BLaER1 (cell line): ENCODE data around the gene ACOT7.

Experiments used
- H3K27ac ChIP-seq: shearing (Covaris generic); formaldehyde crosslinking; 2 replicates; pipeline ENCODE4 v1.8.1; 2022
- H3K27me3 ChIP-seq: shearing (Covaris generic); formaldehyde crosslinking; 2 replicates; pipeline ENCODE4 v1.8.1; 2022
- H3K36me3 ChIP-seq: shearing (Covaris generic); formaldehyde crosslinking; 2 replicates; pipeline ENCODE4 v1.8.1; 2022
- H3K4me1 ChIP-seq: shearing (Covaris generic); formaldehyde crosslinking; 2 replicates; pipeline ENCODE4 v1.8.1; 2022
- H3K4me2 ChIP-seq: shearing (Covaris generic); formaldehyde crosslinking; 2 replicates; pipeline ENCODE4 v1.8.1; 2022
- H3K4me3 ChIP-seq: shearing (Covaris generic); formaldehyde crosslinking; 2 replicates; pipeline ENCODE4 v1.8.1; 2022
- H3K9ac ChIP-seq: shearing (Covaris generic); formaldehyde crosslinking; 2 replicates; pipeline ENCODE4 v1.8.1; 2022
- H3K9me3 ChIP-seq: shearing (Covaris generic); formaldehyde crosslinking; 2 replicates; pipeline ENCODE4 v1.8.1; 2022
- H4K20me1 ChIP-seq: shearing (Covaris generic); formaldehyde crosslinking; 2 replicates; pipeline ENCODE4 v1.8.1; 2022
- Cebpa-rat ChIP-seq: shearing (Covaris generic); IDR thresholded peaks from 2 replicates; pipeline ENCODE4 v1.8.1; 2022

The ACOT7 gene

DNA sequence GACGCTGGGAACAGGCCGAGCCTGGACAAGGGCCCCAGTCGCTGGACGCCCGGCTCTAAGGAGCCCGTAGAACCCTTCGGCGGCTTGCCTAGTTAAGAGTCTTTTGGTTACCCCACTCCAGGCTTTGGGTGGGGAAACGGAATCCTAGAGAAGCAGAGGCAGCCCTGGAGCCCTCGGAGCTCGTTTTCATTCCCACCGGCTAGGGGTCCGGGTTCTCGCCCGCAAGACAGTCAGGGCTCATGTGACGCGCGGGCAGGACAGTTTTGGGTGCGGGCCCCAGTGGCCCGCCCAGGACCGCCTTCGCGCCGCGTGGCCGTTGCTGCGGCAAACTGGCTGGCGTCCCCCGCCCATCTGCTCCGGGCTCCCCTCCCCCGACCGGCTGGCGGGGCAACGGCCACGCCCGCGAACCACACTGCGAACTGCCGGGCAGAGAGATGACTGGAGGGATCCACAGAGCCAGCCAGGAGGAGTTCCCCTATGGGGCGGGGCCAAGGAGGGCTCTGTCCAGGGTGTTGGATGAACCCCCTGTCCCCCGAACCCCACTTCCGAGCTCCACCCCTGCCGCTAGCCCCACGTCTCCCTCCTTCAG, 27.0 kb upstream of the ACOT7 start:
- no peaks in the 10 kb centered on the region for H3K9me3 ChIP-seq
- peaks cover 37% of the 10 kb centered on the region for H4K20me1 ChIP-seq
- peak overlapping the region; percentile 69 for H3K4me3 ChIP-seq
- H3K4me1 ChIP-seq, result peaks cover 70% of the 10 kb centered on the region
- H3K27ac ChIP-seq, result peak overlapping the region; percentile 65
- H3K9ac ChIP-seq, result peak overlapping the region; percentile 64; the same call in 1 of the 2 replicates
- H3K4me2 ChIP-seq, result peak overlapping the region; percentile 99
- no peaks in the 10 kb centered on the region for H3K36me3 ChIP-seq
- H3K27me3 ChIP-seq, result peaks cover 99% of the 10 kb centered on the region
- no peak for TF ChIP-seq Cebpa-rat

DNA sequence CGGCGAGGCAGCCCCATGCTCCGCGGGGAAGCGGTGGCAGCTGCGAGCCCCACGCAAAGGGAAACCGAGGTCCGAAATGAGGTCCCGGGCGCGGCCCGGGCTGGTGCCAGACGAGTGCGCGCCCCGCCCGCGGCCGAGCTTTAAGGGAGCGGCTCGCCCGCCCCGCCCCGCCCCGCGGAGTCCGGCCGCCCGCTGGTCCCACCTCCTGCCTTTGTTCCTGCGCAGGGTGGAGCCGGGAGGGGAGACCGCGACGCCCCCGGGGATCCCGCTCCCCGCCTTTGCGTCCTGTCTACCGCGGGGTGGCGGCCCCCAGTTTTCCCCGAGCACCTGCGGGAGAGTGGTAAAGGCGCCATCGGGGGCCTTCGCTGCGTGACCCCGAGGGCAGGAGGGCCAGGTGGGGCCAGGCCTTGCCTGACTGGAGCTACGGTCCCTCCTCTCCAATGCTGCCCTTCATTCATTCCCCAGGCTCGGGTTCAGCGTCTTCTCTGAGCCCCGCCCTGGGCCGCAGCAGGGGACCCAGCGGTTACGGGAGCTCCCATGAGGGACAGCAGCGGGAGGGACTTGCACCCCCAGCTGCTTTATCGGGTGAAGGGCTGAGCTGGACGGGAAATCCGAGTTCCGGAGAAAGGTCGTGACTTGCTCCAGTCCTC, 26.4 kb upstream of the ACOT7 start, which contains the start of gene HES2:
HES2 (minus strand) TSS at position 116 of the 650 bp plus-strand sequence; CDS start at position 17, 99 bp downstream.
- no peaks in the 10 kb centered on the region for H3K36me3 ChIP-seq
- H4K20me1 ChIP-seq, result peaks cover 33% of the 10 kb centered on the region
- H3K9ac ChIP-seq, result peak within 1 kb of the TSS; percentile 64
- H3K4me2 ChIP-seq, result peak within 1 kb of the TSS; percentile 99
- TF ChIP-seq Cebpa-rat, result no peak
- peak within 1 kb of the TSS; percentile 69 for H3K4me3 ChIP-seq
- H3K27ac ChIP-seq, result peak within 1 kb of the TSS; percentile 65
- H3K4me1 ChIP-seq, result peaks cover 64% of the 10 kb centered on the region
- no peaks in the 10 kb centered on the region for H3K9me3 ChIP-seq
- peaks cover 97% of the 10 kb centered on the region for H3K27me3 ChIP-seq

DNA sequence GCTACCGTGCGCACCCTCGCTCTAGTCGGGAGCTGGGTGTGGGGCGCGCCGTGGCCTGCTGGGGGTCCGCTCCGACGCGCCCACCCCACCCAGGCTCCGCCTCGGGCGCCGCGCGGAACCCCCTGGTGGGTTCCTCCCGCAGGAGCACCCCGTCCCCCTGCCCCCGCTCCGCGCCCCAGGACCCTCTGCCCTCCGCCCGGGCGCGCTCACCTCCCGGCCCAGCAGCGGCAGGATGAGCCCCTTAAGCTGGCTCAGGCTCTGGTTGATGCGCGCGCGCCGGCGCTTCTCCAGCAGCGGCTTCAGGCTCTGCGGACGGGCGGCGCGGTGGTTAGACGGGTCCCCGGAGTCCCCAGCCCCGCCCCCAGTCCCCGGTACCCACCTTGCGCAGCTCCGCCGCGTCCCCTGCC, 25.8 kb upstream of the ACOT7 start:
- no peak for TF ChIP-seq Cebpa-rat
- H3K4me1 ChIP-seq, result peaks cover 65% of the 10 kb centered on the region
- no peaks in the 10 kb centered on the region for H3K36me3 ChIP-seq
- no peak overlapping the region for H3K27ac ChIP-seq
- no peaks in the 10 kb centered on the region for H3K9me3 ChIP-seq
- H3K4me2 ChIP-seq, result peak overlapping the region; percentile 99
- H4K20me1 ChIP-seq, result peaks cover 33% of the 10 kb centered on the region
- H3K4me3 ChIP-seq, result peak overlapping the region; percentile 69
- peak overlapping the region; percentile 64; the same call in 1 of the 2 replicates for H3K9ac ChIP-seq
- peaks cover 92% of the 10 kb centered on the region for H3K27me3 ChIP-seq

DNA sequence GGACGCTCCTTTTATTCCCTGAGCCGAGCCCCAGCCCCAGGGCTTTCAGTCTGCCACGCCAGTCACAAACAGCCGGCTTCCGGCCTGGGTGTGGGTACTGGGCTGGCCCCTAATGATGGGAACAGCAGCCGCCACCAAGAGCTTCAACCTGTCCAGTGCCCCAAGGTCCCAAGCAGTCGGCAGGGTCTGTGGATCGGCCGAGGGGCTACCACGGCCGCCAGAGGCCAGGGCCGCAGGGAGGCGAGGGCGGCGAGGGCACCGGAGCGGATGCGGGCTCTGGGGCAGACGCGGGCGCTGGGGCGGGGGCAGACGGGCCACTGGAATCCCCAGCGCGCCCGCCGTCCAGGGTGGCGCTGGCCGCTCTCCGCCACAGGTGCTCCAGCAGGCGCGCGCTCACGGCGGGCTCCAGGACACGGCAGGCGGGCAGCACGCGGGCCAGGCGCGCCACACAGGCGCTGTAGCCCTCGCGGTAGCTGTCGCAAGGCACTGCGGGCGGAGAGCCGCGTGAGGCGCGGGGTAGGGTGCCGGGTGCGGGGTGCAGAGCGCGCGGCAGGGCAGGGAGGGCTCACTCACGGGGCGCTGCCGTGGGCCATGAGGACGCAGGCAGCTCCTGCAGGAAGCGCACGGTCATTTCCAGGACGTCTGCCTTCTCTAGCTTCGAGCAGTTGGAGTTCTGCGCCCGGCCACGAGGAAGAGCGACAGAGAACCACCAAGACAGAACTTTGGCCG, 25.3 kb upstream of the ACOT7 start:
- peaks cover 60% of the 10 kb centered on the region for H3K4me1 ChIP-seq
- no peak for TF ChIP-seq Cebpa-rat
- peaks cover 28% of the 10 kb centered on the region for H4K20me1 ChIP-seq
- peak overlapping the region; percentile 69 for H3K4me3 ChIP-seq
- peak overlapping the region; percentile 64; the same call in 1 of the 2 replicates for H3K9ac ChIP-seq
- no peaks in the 10 kb centered on the region for H3K9me3 ChIP-seq
- no peaks in the 10 kb centered on the region for H3K36me3 ChIP-seq
- peaks cover 86% of the 10 kb centered on the region for H3K27me3 ChIP-seq
- H3K4me2 ChIP-seq, result peak overlapping the region; percentile 99
- H3K27ac ChIP-seq, result no peak overlapping the region

DNA sequence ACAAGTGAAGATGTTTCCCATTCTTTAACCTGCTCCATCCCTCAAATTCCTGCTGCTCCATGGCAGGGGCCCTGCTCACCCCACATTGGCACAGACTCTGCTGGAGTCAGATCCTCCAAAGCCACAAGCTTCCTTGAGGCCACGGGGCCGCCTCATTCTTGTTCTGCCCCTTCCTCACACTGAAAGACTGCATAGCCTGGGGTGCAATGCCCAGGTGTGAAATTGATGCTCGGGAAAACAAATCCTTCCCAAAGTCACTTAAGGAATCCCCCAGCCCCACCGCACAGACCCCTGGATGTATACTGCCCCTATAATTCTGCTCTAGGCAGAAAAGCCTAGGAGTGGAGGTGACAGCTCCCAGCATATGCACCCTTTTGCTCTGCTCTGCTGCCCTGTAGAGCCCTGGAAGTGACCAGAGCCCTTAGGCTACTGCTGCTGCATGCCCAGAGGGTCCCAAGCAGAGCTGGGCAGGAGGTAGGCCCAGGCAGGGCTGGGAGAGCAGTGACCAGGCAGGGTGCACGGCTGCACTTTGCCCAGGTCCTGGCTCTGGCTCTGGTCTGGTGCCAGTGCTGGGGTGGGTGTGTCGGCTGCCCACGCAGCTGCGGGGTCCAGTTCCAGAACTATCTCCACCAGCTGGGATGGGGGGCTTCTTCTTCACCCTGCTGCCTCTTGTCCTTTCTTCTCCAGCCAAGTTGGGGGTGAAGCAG, 24.5 kb upstream of the ACOT7 start:
- peak overlapping the region; percentile 69 for H3K4me3 ChIP-seq
- TF ChIP-seq Cebpa-rat, result no peak
- H3K4me2 ChIP-seq, result peak overlapping the region; percentile 99
- no peak overlapping the region for H3K9ac ChIP-seq
- H3K27ac ChIP-seq, result no peak overlapping the region
- H3K36me3 ChIP-seq, result no peaks in the 10 kb centered on the region
- peaks cover 79% of the 10 kb centered on the region for H3K27me3 ChIP-seq
- H4K20me1 ChIP-seq, result peaks cover 27% of the 10 kb centered on the region
- H3K9me3 ChIP-seq, result no peaks in the 10 kb centered on the region
- H3K4me1 ChIP-seq, result peaks cover 53% of the 10 kb centered on the region

DNA sequence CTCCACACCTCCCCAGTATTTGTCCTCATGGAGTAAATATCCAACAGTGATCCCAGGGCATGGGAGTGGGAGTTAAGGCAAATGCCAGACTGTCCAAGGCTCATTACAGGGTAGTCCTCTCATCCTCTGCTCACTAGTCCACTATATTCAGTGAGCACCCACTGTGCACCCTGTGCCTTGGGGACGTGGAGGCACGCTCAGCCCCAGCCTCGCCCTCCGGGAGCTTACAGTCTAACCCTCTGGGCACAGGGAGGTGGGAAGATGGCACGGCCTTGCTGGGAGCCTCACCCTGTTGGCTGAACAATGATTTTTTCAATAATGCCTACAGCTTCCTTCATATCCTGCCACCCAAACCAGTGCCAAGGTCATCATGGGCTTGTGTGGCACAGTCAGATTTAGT, 23.3 kb upstream of the ACOT7 start:
- Histone ChIP-seq H3K27me3 (peaks cover 67% of the 10 kb centered on the region), H3K9me3 (no peaks in the 10 kb centered on the region), H3K4me1 (peaks cover 43% of the 10 kb centered on the region), H3K4me3 (no peak overlapping the region), H3K9ac (no peak overlapping the region), H4K20me1 (peaks cover 27% of the 10 kb centered on the region), H3K27ac (no peak overlapping the region), H3K4me2 (no peak overlapping the region), H3K36me3 (no peaks in the 10 kb centered on the region)
- no peak for TF ChIP-seq Cebpa-rat

DNA sequence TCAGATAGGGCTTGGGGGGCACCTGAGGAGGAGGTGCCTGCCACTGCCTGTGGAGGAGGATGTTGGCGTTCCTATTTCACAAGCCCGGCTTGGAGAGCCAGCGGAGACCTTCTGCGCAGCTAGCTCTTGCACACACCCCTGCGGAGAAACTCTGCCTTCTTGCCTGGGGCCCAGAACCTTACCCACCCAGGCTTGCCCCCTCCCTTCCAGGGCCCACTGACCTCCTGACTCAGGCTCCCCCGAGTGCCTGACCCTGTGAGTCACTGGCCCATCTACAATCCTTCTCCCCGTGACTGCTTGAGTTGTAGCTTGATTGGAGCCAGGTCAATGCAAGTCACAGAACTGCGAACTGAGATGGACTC, 22.7 kb upstream of the ACOT7 start:
- no peak overlapping the region for H3K4me3 ChIP-seq
- H3K4me1 ChIP-seq, result peaks cover 37% of the 10 kb centered on the region
- no peak overlapping the region for H3K4me2 ChIP-seq
- no peak overlapping the region for H3K27ac ChIP-seq
- H3K9ac ChIP-seq, result no peak overlapping the region
- peaks cover 61% of the 10 kb centered on the region for H3K27me3 ChIP-seq
- H3K36me3 ChIP-seq, result no peaks in the 10 kb centered on the region
- no peaks in the 10 kb centered on the region for H3K9me3 ChIP-seq
- peaks cover 21% of the 10 kb centered on the region for H4K20me1 ChIP-seq
- no peak for TF ChIP-seq Cebpa-rat

DNA sequence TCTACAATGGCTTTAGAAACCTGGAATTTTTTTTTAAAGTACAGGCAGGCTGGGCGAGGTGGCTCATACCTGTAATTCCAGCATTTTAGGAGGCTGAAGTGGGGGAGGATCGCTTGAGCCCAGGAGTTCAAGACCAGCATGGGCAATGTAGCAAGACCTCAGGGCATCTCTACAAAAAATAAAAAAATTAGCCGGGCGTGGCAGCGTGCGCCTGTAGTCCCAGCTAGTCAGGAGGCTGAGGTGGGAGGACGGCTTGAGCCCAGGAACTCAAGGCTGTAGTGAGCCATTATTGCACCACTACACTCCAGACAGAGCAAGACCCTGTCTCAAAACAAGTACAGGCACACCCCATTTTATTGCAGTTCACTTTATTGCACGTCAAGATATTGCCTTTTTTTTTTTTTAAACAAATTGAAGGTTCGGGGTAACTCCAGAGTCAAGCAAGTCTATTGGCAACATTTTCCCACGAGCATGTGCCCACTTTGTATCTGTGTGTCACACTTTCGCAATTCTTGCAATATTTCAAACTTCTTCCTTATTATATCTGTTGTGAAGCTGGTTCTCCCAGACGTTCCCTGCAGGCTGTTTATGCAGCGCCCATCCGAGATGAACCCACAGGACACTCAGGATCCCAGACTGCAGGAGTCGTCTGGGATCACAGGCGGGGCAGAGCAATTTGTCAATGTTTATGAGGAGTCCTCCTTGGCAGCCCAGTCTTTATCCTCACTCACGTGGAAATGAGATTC, 21.5 kb upstream of the ACOT7 start:
- Histone ChIP-seq H3K27me3 (peaks cover 48% of the 10 kb centered on the region), H3K9me3 (no peaks in the 10 kb centered on the region), H3K9ac (no peak overlapping the region), H3K4me1 (peaks cover 25% of the 10 kb centered on the region), H3K36me3 (no peaks in the 10 kb centered on the region), H3K27ac (no peak overlapping the region), H3K4me2 (peak overlapping the region; percentile 23; the same call in 1 of the 2 replicates), H4K20me1 (peaks cover 14% of the 10 kb centered on the region), H3K4me3 (no peak overlapping the region)
- TF ChIP-seq Cebpa-rat, result no peak; the same call in 1 of the 2 replicates

DNA sequence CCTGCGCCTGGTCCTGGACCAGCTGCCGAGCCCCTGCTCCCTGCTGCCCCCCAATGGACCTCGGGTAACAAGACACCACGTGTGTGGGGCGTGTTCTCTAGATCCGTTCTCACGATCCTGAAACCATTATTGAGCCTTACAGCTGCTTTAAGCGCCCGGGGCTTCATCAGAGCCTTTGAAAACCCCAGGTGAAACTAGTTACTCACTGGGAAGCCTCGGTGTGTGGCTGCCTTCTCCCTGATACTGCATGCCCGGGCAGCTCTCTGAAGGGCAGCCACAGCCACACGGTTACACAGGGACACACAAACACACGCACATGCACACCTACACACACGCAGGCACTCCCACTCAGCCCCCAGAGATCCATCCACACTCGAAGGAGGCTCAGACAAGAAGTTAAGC, 20.9 kb upstream of the ACOT7 start:
- peaks cover 23% of the 10 kb centered on the region for H3K4me1 ChIP-seq
- no peak overlapping the region for H3K4me3 ChIP-seq
- no peak for TF ChIP-seq Cebpa-rat
- H3K9me3 ChIP-seq, result no peaks in the 10 kb centered on the region
- H3K27me3 ChIP-seq, result peaks cover 43% of the 10 kb centered on the region
- H3K9ac ChIP-seq, result no peak overlapping the region
- H3K27ac ChIP-seq, result no peak overlapping the region
- peaks cover 14% of the 10 kb centered on the region for H4K20me1 ChIP-seq
- H3K4me2 ChIP-seq, result peak overlapping the region; percentile 23; the same call in 1 of the 2 replicates
- no peaks in the 10 kb centered on the region for H3K36me3 ChIP-seq
